Adrenal gland (tissue), 5 donors: Measurements from ENCODE around the gene CHTOP.

Experiments
- CTCF ChIP-seq, 6 experiments: fragments of 450-650 bp in 4 of 6; fragments of 200-600 bp in 2 of 6; sonication (generic) in 1 of 6; IDR thresholded peaks; 1 replicate in 5 of 6; 2 replicates in 1 of 6; pipeline versions ENCODE4 v1.5.1 to v1.8.0; 2016 to 2021; ENCODE audit warnings: antibody characterized with exemption in 6 of 6, mild to moderate bottlenecking in 2 of 6, moderate library complexity in 1 of 6
- POLR2A ChIP-seq, 2 donors: fragments of 450-650 bp; IDR thresholded peaks; one replicate each; pipeline ENCODE4 v1.6.1; 2017; ENCODE audit warnings: antibody characterized with exemption in 2 of 2, mild to moderate bottlenecking in 2 of 2, moderate library complexity in 1 of 2
- donor health status: DM: no; HTN: no; CAD: no.

GRCh38 chr1:153670859-153671627 lies 37.2 kb downstream of the CHTOP start, which contains the start of gene ILF2:
- TF ChIP-seq CTCF (IDR thresholded peaks at IDR 0.05) (peak in 1 of 6 experiments; percentile 4), POLR2A (IDR thresholded peaks at IDR 0.05) (peak; percentile 66 to 95)
